Gastroesophageal sphincter (tissue), 3 donors: ENCODE results near the gene MKRN2.

Experiments used
- CTCF ChIP-seq, 4 experiments: fragments of 200-600 bp in 2 of 4; fragments of 450-650 bp in 2 of 4; sonication (generic) in 1 of 4; IDR thresholded peaks; one replicate each; pipeline ENCODE4 v1.5.1; 2017 to 2019; ENCODE audit warnings: antibody characterized with exemption in 4 of 4, mild to moderate bottlenecking in 2 of 4, moderate library complexity in 2 of 4
- EP300 ChIP-seq: sonication (generic); formaldehyde crosslinking; IDR thresholded peaks from one replicate; pipeline ENCODE4 v1.6.1; 2017; ENCODE audit warnings: antibody characterized with exemption, mild to moderate bottlenecking
- POLR2A ChIP-seq, 2 donors: fragments of 450-650 bp; IDR thresholded peaks; one replicate each; pipeline ENCODE4 v1.6.1; 2017; ENCODE audit warnings: antibody characterized with exemption in 2 of 2, mild to moderate bottlenecking in 2 of 2, moderate library complexity in 1 of 2
- POLR2AphosphoS5 ChIP-seq: sonication (generic); formaldehyde crosslinking; IDR thresholded peaks from one replicate; pipeline ENCODE4 v1.6.1; 2017; ENCODE audit warnings: antibody characterized with exemption

DNA sequence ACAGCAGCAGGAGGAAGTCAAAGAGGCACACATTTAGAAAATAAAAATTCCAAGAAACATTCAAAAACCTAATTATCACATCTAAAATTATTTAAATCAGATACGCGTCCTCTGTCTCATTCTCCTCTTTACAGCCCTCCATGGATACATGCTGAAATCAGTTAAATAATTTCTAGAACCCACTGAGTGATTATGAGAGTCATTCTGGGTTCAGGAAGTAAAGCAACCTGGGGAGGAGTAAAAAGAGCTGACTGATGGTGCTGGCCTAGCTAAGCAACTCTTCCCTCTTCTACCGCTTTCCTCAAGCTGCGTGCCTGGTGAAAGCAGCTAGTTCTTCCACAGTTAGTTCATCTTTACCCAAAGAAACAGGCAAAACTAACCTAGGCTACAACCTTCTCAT, 58.4 kb downstream of the MKRN2 start:
- TF ChIP-seq CTCF (IDR thresholded peaks at IDR 0.05) (no peak), POLR2A (IDR thresholded peaks at IDR 0.05) (no peak), POLR2AphosphoS5 (no peak), EP300 (no peak)
